Measurements from ENCODE around the gene OR52E1.
"Not testable (repeated sequence)": the region's sequence is repeated elsewhere in the genome, so short reads cannot be mapped to it uniquely, and the experiment has no call there.

Gene OR52E1

DNA sequence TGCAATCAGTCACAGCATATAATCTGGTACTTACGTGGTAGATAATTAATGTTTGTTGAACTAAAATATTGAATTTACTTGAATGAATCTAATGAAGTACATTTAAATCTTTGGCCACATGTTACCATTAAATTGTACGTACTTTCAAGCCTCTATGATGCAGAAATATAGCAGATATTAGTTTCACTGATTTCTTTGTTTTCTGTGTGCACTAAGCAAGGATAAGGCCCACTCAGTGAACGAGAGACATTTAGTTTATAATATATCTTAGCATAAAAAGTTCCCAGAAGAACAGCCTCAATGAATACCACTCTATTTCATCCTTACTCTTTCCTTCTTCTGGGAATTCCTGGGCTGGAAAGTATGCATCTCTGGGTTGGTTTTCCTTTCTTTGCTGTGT, at the start of gene OR52E1:
Gene OR52E1, plus strand, starts transcription at position 301 of the 400 bp plus-strand sequence.
- no peak for DNase-seq

GRCh38 chr11:5021996-5022395, 47.4 kb upstream of the OR52E1 start:
- no peak for DNase-seq

DNA sequence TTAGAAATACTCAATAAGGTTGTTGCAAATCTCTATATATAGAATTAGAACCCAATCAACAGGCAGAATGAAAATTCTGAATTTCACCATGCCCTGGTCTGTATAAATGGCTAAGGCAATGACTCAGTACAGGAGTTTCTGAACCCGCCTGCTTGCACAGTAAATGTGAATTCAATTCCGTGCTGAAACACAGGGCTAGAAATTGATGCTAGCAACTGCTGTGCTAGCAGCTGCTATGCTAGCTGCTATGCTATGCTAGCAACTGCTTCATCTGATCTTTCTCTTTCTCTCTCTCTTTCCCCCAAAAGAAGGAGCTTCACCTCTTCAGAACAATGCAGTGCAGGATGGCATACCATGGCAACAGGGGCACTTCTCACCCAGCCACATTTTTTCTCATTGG, 32.7 kb upstream of the OR52E1 start:
- no peak for DNase-seq

- no peak for DNase-seq
Observed at GRCh38 chr11:5037926-5038325, 31.4 kb upstream of the OR52E1 start.

- DNase-seq = no peak
Observed at GRCh38 chr11:5038341-5038740, 31.0 kb upstream of the OR52E1 start.

GRCh38 chr11:5040876-5041275, 28.5 kb upstream of the OR52E1 start:
- DNase-seq = no peak

DNA sequence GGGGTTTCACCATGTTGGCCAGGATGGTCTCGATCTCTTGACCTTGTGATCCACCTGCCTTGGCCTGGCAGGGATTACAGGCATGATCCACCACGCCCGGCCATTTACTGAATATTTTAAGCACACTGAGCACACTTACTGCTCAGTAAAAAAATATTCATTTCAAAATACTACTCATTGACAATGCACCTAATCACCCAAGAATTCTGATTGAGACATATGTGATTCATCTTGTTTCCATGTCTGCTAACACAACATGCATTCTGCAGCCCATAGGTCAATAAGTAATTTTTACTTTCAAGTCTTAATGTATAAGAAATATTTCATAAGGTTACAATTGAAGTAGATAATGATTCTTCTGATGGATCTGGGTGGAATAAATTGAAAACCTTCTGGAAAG, 27.3 kb upstream of the OR52E1 start:
- no peak for DNase-seq

GRCh38 chr11:5043380-5043779, 26.0 kb upstream of the OR52E1 start:
- no peak for DNase-seq

DNA sequence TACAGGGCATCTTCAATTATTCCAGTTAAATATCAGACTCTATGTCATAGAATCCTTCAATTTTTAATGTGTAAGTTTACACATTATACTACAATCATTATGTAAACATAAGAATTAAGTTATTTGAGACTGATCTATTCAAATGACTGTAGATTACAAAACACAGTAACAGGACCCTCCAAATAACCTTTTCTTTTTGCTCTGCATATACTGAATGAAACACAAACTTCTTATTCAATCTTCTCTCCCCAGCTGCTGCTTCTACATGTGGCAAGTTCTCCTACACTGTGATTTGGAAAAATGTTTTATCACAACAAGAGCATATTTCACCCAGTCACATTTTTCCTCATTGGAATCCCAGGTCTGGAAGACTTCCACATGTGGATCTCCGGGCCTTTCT, 23.1 kb upstream of the OR52E1 start, which contains the start of gene OR52J3:
Gene OR52J3, plus strand, starts transcription at position 301 of the 400 bp plus-strand sequence. Its CDS starts 0 bp downstream, at position 301.
- no peak for DNase-seq

DNA sequence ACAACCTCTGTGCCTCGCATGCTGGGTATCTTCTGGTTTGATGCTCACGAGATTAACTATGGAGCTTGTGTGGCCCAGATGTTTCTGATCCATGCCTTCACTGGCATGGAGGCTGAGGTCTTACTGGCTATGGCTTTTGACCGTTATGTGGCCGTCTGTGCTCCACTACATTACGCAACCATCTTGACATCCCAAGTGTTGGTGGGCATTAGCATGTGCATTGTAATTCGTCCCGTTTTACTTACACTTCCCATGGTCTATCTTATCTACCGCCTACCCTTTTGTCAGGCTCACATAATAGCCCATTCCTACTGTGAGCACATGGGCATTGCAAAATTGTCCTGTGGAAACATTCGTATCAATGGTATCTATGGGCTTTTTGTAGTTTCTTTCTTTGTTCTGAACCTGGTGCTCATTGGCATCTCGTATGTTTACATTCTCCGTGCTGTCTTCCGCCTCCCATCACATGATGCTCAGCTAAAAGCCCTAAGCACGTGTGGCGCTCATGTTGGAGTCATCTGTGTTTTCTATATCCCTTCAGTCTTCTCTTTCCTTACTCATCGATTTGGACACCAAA, 22.5 kb upstream of the OR52E1 start:
- DNase-seq = no peak

DNA sequence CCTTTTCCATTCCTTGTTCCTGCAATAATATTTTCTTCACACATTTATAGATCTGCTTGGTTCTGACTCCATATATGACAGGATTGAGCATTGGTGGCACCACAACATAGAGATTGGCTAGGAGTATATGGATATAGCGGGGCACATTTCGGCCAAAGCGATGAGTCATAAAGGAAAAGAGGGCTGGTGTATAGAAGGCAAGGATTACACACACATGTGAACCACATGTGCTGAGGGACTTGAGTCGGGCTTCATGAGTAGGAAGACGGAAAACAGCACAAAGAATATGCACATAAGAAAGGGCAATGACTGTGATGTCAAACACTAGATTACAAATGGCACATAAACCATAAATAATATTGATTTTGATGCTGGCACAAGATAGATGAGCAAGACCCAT, 10.7 kb upstream of the OR52E1 start:
- not testable (repeated sequence) for DNase-seq

DNA sequence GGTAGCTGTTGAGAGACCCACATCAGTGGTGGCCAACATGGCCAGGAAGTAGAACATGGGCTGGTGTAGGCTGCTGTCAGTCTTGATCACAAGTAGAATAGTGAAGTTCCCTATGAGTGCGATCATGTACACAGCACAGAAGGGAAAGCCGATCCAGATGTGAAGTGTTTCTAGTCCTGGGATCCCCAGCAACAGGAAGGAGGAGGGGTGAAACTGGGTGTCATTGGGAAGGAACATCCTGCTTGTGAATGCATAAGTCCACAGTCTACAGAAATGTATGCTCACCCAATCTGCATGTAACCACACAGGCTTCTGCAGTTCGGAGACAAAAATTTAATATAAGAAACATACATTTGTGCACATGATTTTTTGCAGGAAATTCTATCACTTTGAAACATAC, 10.0 kb upstream of the OR52E1 start, which contains the start of gene OR52E2:
Gene OR52E2, minus strand, starts transcription at position 237 of the 400 bp plus-strand sequence. Its CDS starts 0 bp downstream, at position 237.
- no peak for DNase-seq

DNA sequence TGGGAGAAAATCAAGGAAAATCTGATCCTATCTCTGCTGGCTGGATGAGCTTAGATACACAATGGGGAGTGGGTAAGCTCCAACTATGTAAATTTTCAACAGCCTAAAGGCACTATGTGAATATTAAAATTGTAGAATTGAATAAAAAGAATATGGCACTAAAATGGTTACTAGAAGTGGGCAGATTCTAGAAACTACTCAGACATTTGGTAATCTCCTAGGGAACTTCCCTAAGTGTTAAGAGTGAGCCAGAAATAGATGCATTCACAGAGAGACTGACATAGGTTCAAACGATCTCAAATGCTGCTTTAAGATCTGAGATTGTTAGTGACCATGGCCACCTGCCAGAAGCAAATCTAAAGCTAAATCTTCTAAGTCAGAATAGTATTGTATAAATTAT, 4.3 kb upstream of the OR52E1 start:
- DNase-seq = no peak

GRCh38 chr11:5071799-5072198, 2.4 kb downstream of the OR52E1 start:
- no peak for DNase-seq

GRCh38 chr11:5081405-5081804, 12.0 kb downstream of the OR52E1 start:
- DNase-seq = no peak

DNA sequence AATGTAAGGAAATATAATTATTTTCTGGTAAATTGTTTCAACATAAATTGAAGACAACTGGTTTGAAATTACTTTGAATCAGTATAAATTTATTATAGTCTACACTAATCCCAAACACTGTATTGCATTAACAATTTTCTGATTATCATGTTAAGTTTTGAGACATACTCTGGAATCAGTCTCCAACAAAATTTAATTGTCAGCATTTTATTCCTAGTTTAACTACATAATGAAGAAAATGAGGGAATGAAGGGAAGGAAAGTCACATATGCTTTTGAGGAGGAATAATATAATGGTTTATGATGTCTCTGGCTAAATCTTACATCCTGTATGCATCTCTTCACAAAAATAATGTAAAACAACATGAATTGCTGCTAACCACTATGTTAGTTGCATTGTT, 14.2 kb downstream of the OR52E1 start:
- no peak for DNase-seq

DNA sequence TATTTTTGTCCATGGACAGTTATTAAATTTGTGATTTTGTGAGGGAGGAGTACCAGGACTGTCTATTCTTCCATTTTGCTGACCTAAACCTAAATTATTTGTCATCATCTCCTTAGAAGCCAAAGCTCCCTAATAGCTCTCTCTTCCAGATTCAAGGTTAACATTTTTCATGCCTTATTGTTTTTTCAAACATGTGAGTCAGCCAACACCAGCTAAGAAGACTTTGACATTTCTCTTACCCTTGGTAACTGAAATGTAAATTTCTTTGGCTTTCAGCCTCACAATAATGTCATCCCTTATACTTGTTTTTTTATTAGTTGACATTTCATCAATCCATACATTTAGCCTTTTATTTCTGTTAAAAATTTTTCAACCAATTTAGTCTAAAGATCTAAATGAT, 19.2 kb downstream of the OR52E1 start:
- no peak for DNase-seq

DNA sequence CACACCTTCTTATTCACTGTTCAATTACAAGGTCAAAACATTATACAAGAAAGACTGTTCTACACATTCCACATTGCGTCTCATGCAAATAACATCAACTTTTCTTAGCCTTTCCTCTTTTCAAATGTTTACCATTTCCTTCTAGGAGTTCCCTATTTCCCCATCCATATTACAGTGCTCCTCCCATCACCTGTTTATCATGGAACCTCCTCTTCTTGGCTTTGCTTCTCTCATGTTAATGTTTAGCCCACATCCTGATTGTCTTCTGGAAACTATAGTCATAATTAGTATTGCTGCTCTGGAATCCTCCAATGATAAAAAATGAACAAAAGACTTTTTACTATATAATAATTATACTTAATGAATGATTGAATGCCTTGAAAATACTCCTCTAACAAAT, 21.3 kb downstream of the OR52E1 start:
- no peak for DNase-seq

DNA sequence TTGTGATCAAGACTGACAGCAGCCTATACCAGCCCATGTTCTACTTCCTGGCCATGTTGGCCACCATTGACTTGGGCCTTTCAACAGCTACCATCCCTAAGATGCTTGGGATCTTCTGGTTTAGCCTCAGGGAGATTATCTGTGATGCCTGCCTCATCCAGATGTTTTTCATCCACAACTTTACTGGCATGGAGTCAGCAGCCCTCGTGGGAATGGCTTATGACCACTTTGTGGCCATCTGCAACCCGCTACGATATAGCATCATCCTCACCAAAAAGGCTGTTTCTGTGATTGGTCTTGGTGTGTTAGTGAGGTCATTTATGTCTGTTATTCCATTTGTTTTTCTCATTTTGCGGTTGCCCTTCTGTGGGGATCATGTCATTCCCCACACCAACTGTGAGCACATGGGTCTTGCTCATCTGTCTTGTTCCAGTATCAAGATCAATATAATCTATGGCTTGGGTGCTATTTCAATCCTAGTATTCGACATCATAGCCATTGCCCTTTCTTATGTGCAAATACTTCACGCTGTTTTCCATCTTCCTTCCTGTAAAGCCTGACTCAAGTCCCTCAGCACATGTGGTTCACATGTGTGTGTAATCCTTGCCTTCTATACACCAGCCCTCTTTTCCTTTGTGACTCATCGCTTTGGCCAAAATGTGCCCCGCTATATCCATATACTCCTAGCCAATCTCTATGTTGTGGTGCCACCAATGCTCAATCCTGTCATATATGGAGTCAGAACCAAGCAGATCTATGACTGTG, 23.6 kb downstream of the OR52E1 start:
- no peak for DNase-seq

GRCh38 chr11:5096011-5096410, 26.6 kb downstream of the OR52E1 start:
- DNase-seq = no peak

- no peak for DNase-seq
Observed at GRCh38 chr11:5102246-5102645, 32.9 kb downstream of the OR52E1 start.

GRCh38 chr11:5103066-5103465, 33.7 kb downstream of the OR52E1 start:
- DNase-seq = no peak

- no peak for DNase-seq
Observed at GRCh38 chr11:5107285-5107684, 37.9 kb downstream of the OR52E1 start.

GRCh38 chr11:5115339-5115738, 46.0 kb downstream of the OR52E1 start:
- no peak for DNase-seq

DNA sequence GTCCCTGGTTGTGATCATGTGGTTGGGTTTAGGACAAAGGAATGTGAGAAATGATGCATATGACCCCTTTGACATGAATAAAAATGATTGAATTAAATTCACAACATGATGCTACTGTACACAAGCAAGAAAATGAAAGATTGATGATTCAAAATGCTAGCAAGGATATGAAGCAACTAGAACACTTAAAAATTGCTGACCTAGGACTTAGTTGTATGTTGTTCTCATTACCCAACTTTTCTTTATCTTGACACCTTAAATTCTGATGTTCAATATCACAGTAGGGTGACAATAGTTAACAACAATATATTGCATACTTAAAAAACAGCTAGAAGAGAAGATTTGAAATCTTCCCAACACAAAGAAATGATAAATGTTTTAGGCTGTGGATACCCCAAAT, 48.2 kb downstream of the OR52E1 start:
- no peak for DNase-seq

Data from NCI-H1048 (cell line).